Renal cortex interstitium (tissue), 15 donors: Measurements from ENCODE around the gene SYNRG. TPM values are rescaled to one million over a fixed set of nuclear protein-coding genes. Genes with fewer than 3 reads are reported as not detected.
"Not testable (repeated sequence)": the region's sequence is repeated elsewhere in the genome, so short reads cannot be mapped to it uniquely, and the experiment has no call there.

Experiments
- DNase-seq, 11 donors: peaks; one replicate each; pipeline ENCODE4 v3.0.0-alpha.2; 2013; ENCODE audit warnings: low read depth in 9 of 11, low spot score in 4 of 11; ENCODE audit errors: extremely low read depth in 1 of 11
- long read RNA-seq, 16 experiments: transcript quantifications; one replicate each; lab custom pipeline, GENCODE V29; 2026
- polyA plus RNA-seq, 3 donors: library from polyadenylated mRNA; unstranded; fragments of 120-200 nt; gene quantifications; one replicate each; pipeline ENCODE4 v1.2.1, GENCODE V29; 2013; ENCODE audit not compliant: insufficient read length in 3 of 3

The SYNRG gene
- 10 to 100 TPM; 39.9 to 44.9 (median 41.0) TPM for polyA plus RNA-seq
- long read RNA-seq, donor 1, partial matches to known transcripts = 0 of 1 reads
- long read RNA-seq, donor 1, other reads (novel, unspliced or antisense) = 0 of 1 reads
- long read RNA-seq, donor 2, partial matches to known transcripts = 0 of 1 reads
- long read RNA-seq, donor 2, other reads (novel, unspliced or antisense) = 0 of 1 reads
- long read RNA-seq, donor 3, transcript SYNRG-226 (3 exons, 1,673 nt) = major isoform, 6 of 6 reads
- long read RNA-seq, donor 3, partial matches to known transcripts = 0 of 6 reads
- long read RNA-seq, donor 3, other reads (novel, unspliced or antisense) = 0 of 6 reads
- long read RNA-seq, donor 4, partial matches to known transcripts = 0 of 2 reads
- long read RNA-seq, donor 4, other reads (novel, unspliced or antisense) = 0 of 2 reads
- long read RNA-seq, donor 5 = 0 reads
- long read RNA-seq, donor 6 = 0 reads
- long read RNA-seq, donor 7 = 0 reads
- long read RNA-seq, donor 8 = 0 reads
- long read RNA-seq, donor 9, partial matches to known transcripts = 0 of 3 reads
- long read RNA-seq, donor 9, other reads (novel, unspliced or antisense) = 0 of 3 reads
- long read RNA-seq, donor 10, partial matches to known transcripts = 0 of 4 reads
- long read RNA-seq, donor 10, other reads (novel, unspliced or antisense) = 0 of 4 reads
- long read RNA-seq, donor 11, partial matches to known transcripts = 0 of 3 reads
- long read RNA-seq, donor 11, other reads (novel, unspliced or antisense) = 0 of 3 reads
- long read RNA-seq, donor 12, partial matches to known transcripts = 0 of 1 reads
- long read RNA-seq, donor 12, other reads (novel, unspliced or antisense) = 0 of 1 reads
- long read RNA-seq, donor 13 = 0 reads
- long read RNA-seq, donor 14, partial matches to known transcripts = 0 of 1 reads
- long read RNA-seq, donor 14, other reads (novel, unspliced or antisense) = 0 of 1 reads
- long read RNA-seq, donor 15, partial matches to known transcripts = 0 of 2 reads
- long read RNA-seq, donor 15, other reads (novel, unspliced or antisense) = 0 of 2 reads
- long read RNA-seq, donor 16, transcript SYNRG-226 (3 exons, 1,673 nt) = major isoform, 10 of 22 reads
- long read RNA-seq, donor 16, partial matches to known transcripts = 12 of 22 reads
- long read RNA-seq, donor 16, other reads (novel, unspliced or antisense) = 0 of 22 reads

GRCh38 chr17:37609170-37610040 lies at the start of gene SYNRG:
Gene SYNRG (minus strand): TSS chr17:37609418. CDS start chr17:37609355, 63 bp downstream.
- DNase-seq = peak; percentile 77 to 96 (median 91)

GRCh38 chr17:37657202-37657601 lies 48.0 kb upstream of the SYNRG start:
- no peak for DNase-seq

- no peak for DNase-seq
These were observed 42.6 kb upstream of the SYNRG start for GRCh38 chr17:37651849-37652248.

GRCh38 chr17:37650419-37651003 lies 41.3 kb upstream of the SYNRG start:
- DNase-seq = no peak

GRCh38 chr17:37648555-37648954 lies 39.3 kb upstream of the SYNRG start:
- no peak for DNase-seq

- no peak for DNase-seq
These were observed 38.6 kb upstream of the SYNRG start for GRCh38 chr17:37647856-37648255.

GRCh38 chr17:37643869-37644268 lies 34.7 kb upstream of the SYNRG start:
- peak in 1 of 11 donors; percentile 11 for DNase-seq

GRCh38 chr17:37643118-37643766 lies 34.0 kb upstream of the SYNRG start, which contains the start of gene DDX52:
Gene DDX52 (minus strand): TSS chr17:37643446. CDS start chr17:37643420, 26 bp downstream.
- DNase-seq = peak; percentile 77 to 93 (median 89)

- DNase-seq = peak in 1 of 11 donors; percentile 13
These were observed 33.5 kb upstream of the SYNRG start for GRCh38 chr17:37642681-37643080.

- no peak for DNase-seq
These were observed 30.8 kb upstream of the SYNRG start for GRCh38 chr17:37640015-37640414.

GRCh38 chr17:37637956-37638355 lies 28.7 kb upstream of the SYNRG start:
- DNase-seq = no peak

GRCh38 chr17:37616430-37616829 lies 7.2 kb upstream of the SYNRG start:
- not testable (repeated sequence) for DNase-seq

GRCh38 chr17:37614823-37615222 lies 5.6 kb upstream of the SYNRG start:
- no peak for DNase-seq

- no peak for DNase-seq
These were observed 5.2 kb upstream of the SYNRG start for GRCh38 chr17:37614391-37614790.

- no peak for DNase-seq
These were observed 1.8 kb upstream of the SYNRG start for GRCh38 chr17:37610971-37611370.

GRCh38 chr17:37610041-37610420 lies 813 bp upstream of the SYNRG start:
- DNase-seq = not testable (repeated sequence)

GRCh38 chr17:37608351-37609169 lies 658 bp downstream of the SYNRG start:
- DNase-seq = peak; percentile 29 to 70 (median 47)
